KMS-11 (cell line): ENCODE measurements around the gene ACP4.

Experiments used
- H2AFZ ChIP-seq: fragments of 200-600 bp; sonication (generic); 2 replicates; pipeline ENCODE4 v1.6.1; 2016; ENCODE audit warnings: antibody characterized with exemption, mixed run types, low read depth
- H3K27ac ChIP-seq: fragments of 200-600 bp; sonication (generic); 2 replicates; pipeline ENCODE4 v1.6.1; 2016; ENCODE audit warnings: mild to moderate bottlenecking, mixed run types
- H3K27me3 ChIP-seq: fragments of 200-600 bp; sonication (generic); 2 replicates; pipeline ENCODE4 v1.6.1; 2017; ENCODE audit warnings: mild to moderate bottlenecking, low read depth, mixed run types, moderate library complexity; ENCODE audit not compliant: insufficient read depth
- H3K36me3 ChIP-seq: fragments of 200-600 bp; sonication (generic); 2 replicates; pipeline ENCODE4 v1.6.1; 2017; ENCODE audit warnings: mild to moderate bottlenecking, mixed run types; ENCODE audit not compliant: insufficient read depth
- H3K4me1 ChIP-seq: fragments of 200-600 bp; sonication (generic); 2 replicates; pipeline ENCODE4 v1.6.1; 2016; ENCODE audit warnings: mild to moderate bottlenecking, low read depth, mixed run types; ENCODE audit not compliant: poor library complexity, severe bottlenecking
- H3K4me2 ChIP-seq: fragments of 200-600 bp; sonication (generic); 2 replicates; pipeline ENCODE4 v1.7.0; 2016; ENCODE audit warnings: mild to moderate bottlenecking, mixed run types
- H3K4me3 ChIP-seq: fragments of 200-600 bp; sonication (generic); IDR thresholded peaks from 2 replicates; pipeline ENCODE4 v1.6.1; 2017; ENCODE audit warnings: low read depth, low read length, mixed read lengths; ENCODE audit not compliant: insufficient read depth
- H3K79me2 ChIP-seq: fragments of 200-600 bp; sonication (generic); 2 replicates; pipeline ENCODE4 v1.6.1; 2016; ENCODE audit warnings: low read depth, mixed run types; ENCODE audit not compliant: insufficient read depth
- H3K9ac ChIP-seq: fragments of 200-600 bp; sonication (generic); 2 replicates; pipeline ENCODE4 v1.6.1; 2016; ENCODE audit warnings: mild to moderate bottlenecking, mixed run types
- H4K20me1 ChIP-seq: fragments of 200-600 bp; sonication (generic); 2 replicates; pipeline ENCODE4 v1.6.1; 2016; ENCODE audit warnings: mild to moderate bottlenecking, mixed run types; ENCODE audit not compliant: insufficient read depth
- TF ChIP-seq, protein P1 (sequence below): fragments of 200-600 bp; sonication (generic); conservative IDR thresholded peaks from 2 replicates; pipeline ENCODE4 v1.6.1; 2017; ENCODE audit warnings: low read depth, mild to moderate bottlenecking, antibody characterized with exemption, low read length, moderate library complexity, mixed read lengths

The ACP4 gene

DNA sequence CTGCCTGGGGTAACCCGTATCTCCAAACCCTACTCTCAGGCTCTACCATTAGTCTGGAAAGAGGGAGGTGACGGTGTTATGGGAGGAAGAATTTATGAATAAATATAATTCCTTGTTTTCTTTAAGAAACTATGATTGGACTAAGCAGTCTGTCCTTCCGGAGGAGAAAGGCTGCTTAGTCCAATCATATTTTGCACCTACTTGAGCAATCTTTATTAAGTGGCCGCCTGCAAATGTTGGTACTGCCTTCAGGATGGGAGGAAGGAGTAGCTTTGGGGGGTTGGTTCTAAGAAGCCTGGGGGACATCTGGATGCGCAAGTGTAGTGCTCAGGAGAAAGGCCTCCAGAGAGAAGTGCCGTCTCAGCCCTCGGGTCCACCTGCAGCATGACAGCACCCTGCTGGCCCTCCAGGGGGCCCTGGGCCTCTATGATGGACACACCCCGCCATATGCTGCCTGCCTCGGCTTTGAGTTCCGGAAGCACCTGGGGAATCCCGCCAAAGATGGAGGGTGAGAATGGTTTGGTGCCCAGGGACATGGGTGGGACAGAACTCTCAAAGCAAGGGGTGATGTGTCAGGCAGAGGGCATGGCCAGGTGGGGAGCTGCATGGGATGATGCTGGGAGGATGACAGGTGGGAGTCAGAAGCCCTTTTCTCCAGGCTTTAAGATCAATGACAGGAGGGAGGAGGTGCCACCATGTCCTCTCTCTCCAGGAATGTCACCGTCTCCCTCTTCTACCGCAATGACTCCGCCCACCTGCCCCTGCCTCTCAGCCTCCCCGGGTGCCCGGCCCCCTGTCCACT lies 4.1 kb downstream of the ACP4 start:
- TF ChIP-seq, protein P1, sequence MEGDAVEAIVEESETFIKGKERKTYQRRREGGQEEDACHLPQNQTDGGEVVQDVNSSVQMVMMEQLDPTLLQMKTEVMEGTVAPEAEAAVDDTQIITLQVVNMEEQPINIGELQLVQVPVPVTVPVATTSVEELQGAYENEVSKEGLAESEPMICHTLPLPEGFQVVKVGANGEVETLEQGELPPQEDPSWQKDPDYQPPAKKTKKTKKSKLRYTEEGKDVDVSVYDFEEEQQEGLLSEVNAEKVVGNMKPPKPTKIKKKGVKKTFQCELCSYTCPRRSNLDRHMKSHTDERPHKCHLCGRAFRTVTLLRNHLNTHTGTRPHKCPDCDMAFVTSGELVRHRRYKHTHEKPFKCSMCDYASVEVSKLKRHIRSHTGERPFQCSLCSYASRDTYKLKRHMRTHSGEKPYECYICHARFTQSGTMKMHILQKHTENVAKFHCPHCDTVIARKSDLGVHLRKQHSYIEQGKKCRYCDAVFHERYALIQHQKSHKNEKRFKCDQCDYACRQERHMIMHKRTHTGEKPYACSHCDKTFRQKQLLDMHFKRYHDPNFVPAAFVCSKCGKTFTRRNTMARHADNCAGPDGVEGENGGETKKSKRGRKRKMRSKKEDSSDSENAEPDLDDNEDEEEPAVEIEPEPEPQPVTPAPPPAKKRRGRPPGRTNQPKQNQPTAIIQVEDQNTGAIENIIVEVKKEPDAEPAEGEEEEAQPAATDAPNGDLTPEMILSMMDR: no peak
- H2AFZ ChIP-seq: no peak overlapping the region
- H3K79me2 ChIP-seq: no peaks in the 10 kb centered on the region
- H3K4me3 ChIP-seq: no peak overlapping the region
- no peaks in the 10 kb centered on the region for H3K27me3 ChIP-seq
- no peak overlapping the region for H3K9ac ChIP-seq
- H3K36me3 ChIP-seq: 0 out of 2 replicates have a peak, but pooled peaks cover 2% of the 10 kb centered on the region
- H3K4me1 ChIP-seq: peaks cover 44% of the 10 kb centered on the region
- H4K20me1 ChIP-seq: peaks cover 11% of the 10 kb centered on the region; the same call in 1 of the 2 replicates
- H3K27ac ChIP-seq: no peak overlapping the region
- H3K4me2 ChIP-seq: no peak overlapping the region

DNA sequence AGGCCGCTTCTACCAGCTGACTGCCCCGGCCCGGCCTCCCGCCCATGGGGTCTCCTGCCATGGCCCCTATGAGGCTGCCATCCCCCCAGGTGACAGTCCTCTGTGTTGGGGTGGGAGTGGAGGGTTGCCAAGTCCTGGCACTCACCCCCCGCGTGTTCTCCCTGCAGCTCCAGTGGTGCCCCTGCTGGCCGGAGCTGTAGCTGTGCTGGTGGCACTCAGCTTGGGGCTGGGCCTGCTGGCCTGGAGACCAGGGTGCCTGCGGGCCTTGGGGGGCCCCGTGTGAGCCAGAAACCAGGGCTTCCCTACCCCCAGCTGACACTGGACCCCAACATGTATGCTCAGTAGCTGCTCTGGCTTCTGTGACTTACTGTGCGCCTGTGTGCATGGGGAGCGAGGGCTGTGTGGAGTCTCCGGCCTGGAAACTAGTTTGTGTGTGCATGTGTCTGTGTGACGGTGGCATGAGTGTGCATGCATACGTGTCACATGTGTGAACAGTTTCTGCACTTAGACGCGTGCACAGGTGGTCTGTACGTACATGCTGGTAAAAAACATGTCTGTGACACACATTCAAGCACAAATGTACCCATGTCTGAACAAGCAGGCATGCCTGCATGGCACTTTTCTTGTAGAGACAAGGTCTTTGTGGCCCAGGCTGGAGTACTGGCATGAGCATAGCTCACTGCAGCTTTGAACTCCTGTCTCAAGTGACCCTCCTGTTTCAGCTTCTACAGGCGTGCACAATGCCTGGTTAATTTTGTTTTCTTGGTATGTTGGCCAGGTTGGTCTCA lies 4.9 kb downstream of the ACP4 start:
- Histone ChIP-seq H3K79me2 (0 out of 2 replicates have a peak, but pooled peaks cover 5% of the 10 kb centered on the region), H3K4me1 (peaks cover 51% of the 10 kb centered on the region), H3K27me3 (no peaks in the 10 kb centered on the region), H3K27ac (no peak overlapping the region; the same call in 1 of the 2 replicates), H3K9ac (no peak overlapping the region), H3K36me3 (0 out of 2 replicates have a peak, but pooled peaks cover 2% of the 10 kb centered on the region), H2AFZ (no peak overlapping the region), H3K4me3 (no peak overlapping the region), H4K20me1 (peaks cover 11% of the 10 kb centered on the region; the same call in 1 of the 2 replicates), H3K4me2 (no peak overlapping the region)
- TF ChIP-seq, protein P1: peak; percentile 36; the same call in 1 of the 2 replicates

DNA sequence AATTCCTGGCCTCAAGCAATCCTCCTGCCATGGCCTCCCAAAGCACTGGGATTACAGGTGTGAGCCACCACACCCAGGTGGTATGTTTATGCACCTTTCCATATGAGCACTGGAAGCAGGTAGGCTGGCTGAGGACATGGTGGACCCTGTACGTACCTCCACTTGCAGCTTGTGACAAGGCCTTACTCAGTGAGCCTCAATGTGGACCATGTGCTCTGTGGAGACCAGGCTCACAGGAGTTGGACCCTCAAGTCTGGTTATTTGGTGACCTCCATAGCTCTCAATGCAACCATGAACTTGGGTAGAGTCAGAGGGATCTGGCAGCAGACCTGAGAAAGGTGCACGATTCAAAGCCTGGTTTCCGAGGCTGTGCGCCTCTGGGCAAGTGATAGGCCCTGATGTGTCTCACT lies 5.5 kb downstream of the ACP4 start:
- Histone ChIP-seq H3K36me3 (0 out of 2 replicates have a peak, but pooled peaks cover 2% of the 10 kb centered on the region), H3K79me2 (0 out of 2 replicates have a peak, but pooled peaks cover 8% of the 10 kb centered on the region), H2AFZ (no peak overlapping the region), H3K9ac (no peak overlapping the region), H3K27me3 (no peaks in the 10 kb centered on the region), H3K4me1 (peaks cover 53% of the 10 kb centered on the region), H4K20me1 (peaks cover 11% of the 10 kb centered on the region; the same call in 1 of the 2 replicates), H3K27ac (no peak overlapping the region; the same call in 1 of the 2 replicates), H3K4me2 (no peak overlapping the region), H3K4me3 (no peak overlapping the region)
- TF ChIP-seq, protein P1: no peak

DNA sequence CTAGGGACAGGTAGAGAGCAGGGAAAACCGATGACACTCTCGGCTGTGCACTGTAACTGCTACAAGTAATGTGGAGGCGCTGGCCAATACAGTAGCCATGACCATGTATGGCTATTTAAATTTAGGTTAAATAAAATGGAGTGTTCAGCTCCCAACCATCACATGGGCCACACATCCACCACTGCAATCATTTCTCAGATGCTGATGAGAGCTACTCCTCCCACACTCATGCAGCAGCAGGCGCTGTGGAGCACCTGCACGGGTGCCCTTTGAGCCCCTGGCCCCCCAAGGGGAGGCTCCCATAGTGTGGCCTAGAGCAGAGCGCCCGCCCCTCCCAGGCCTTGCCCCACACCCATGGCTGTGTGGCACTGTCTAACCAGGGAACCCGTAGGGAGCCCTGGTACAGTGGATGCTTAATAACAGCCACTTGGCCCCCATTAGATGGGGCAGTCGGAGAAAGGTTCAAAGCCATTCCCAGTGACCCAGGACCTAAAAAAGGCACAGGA lies 6.0 kb downstream of the ACP4 start:
- no peak overlapping the region for H3K4me3 ChIP-seq
- no peak overlapping the region for H3K9ac ChIP-seq
- no peak overlapping the region for H3K4me2 ChIP-seq
- no peak overlapping the region for H2AFZ ChIP-seq
- no peak overlapping the region for H3K27ac ChIP-seq
- H3K27me3 ChIP-seq: no peaks in the 10 kb centered on the region
- peaks cover 3% of the 10 kb centered on the region; the same call in 1 of the 2 replicates for H3K36me3 ChIP-seq
- H4K20me1 ChIP-seq: peaks cover 11% of the 10 kb centered on the region; the same call in 1 of the 2 replicates
- H3K4me1 ChIP-seq: peaks cover 53% of the 10 kb centered on the region
- peaks cover 14% of the 10 kb centered on the region; the same call in 1 of the 2 replicates for H3K79me2 ChIP-seq
- TF ChIP-seq, protein P1: no peak
